Fibroblast of upper back skin (primary cell): ENCODE data around the gene LY6G5B.

Experiments
- DNase-seq: peaks from one replicate; pipeline ENCODE4 v3.0.0-alpha.2; 2013

The LY6G5B gene

GRCh38 chr6:31669676-31670075 lies at the start of gene LY6G5B:
Gene LY6G5B, plus strand, starts transcription at chr6:31669976. Its CDS starts 975 bp downstream, at chr6:31670951.
- DNase-seq, result no peak

DNA sequence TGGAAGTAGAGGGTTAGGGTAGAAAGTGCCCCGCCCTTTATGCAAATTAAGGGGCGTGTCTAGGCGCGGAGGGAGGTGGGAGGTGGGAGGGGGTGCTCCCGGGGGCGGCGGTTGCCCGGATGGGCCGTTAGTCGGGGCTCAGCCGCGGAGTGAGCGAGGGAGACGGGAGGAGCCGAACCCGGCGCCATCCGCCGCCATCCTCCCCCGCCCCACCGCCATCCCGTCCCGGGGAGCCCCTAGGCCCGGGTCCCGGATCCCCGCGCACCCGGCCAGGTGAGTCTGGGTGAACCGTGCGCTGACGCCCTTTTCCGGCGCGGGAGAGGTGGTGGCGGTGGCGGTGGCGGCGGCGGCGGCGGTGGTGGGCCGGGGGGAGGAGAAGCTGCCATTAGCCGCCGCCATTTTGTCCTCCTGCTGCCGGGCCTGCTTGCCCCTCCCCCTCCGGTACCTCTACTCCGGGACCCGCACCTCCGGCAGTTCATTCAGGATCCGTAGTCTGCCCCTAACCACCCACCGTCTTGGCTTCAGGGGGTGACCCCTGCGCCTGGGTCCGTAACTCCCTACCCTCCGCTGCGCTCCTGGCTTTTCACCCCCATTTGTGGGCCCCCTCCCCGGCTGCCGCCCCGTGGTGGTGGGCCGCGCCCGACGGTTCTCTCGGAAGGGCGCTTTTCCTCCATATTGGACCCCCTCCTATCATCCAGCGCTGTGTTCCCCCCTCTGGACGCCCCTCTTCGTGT lies 49.0 kb upstream of the LY6G5B start, which contains the start of gene PRRC2A:
Gene PRRC2A (plus strand): TSS at position 130 of the 734 bp plus-strand sequence. CDS start 2,075 bp downstream, outside the sequence.
- DNase-seq, result peak; percentile 72

DNA sequence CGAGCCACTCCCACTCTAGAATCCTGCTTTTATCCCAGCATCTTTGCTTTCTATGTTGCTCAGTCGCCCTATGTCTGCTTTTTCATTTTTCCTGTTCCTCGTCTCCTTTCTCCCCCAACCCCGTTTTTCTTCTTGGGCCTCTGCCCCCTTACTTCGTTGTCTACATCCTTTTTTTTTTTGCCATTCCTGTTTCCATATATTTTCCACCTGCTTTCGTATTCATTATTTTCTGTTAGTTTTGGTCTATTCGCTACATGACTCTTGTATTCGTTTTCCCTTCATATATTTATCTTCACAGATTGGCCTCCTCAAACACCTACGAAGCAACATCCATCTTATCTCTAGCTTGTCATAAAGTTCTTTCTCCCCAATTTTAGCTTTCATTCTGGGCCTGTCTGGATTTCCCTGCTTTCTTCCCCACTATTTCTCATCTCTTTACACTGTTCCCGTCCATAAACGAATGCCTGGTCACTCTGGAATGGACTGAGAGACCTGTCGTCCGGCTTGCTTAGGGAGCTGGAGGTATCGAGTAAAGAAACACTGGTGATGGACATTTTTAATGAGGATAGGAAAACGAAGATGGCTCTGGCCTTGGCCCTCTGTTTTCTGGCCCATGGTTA lies 48.3 kb upstream of the LY6G5B start:
- DNase-seq, result no peak

- DNase-seq, result peak; percentile 38
These were observed 47.8 kb upstream of the LY6G5B start for GRCh38 chr6:31621991-31622390.

GRCh38 chr6:31622684-31623091 lies 47.1 kb upstream of the LY6G5B start:
- no peak for DNase-seq

- no peak for DNase-seq
These were observed 45.7 kb upstream of the LY6G5B start for GRCh38 chr6:31624070-31624469.

DNA sequence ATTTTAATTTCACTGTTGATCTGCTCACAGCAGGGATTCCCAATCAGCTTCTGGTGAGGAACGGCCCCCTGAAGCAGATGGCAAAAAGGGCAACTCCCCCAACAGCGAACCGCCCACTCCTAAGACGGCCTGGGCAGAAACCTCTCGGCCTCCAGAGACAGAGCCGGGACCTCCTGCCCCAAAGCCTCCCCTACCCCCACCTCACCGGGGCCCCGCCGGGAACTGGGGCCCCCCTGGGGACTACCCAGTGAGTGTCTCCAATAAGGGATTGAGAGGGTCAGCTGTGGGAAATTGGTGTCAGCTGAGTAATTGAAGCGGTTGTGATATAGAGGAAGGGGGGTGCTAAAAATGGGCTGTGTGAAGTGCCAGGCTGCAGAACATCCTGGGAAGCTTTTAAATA lies 42.8 kb upstream of the LY6G5B start:
- DNase-seq, result no peak

DNA sequence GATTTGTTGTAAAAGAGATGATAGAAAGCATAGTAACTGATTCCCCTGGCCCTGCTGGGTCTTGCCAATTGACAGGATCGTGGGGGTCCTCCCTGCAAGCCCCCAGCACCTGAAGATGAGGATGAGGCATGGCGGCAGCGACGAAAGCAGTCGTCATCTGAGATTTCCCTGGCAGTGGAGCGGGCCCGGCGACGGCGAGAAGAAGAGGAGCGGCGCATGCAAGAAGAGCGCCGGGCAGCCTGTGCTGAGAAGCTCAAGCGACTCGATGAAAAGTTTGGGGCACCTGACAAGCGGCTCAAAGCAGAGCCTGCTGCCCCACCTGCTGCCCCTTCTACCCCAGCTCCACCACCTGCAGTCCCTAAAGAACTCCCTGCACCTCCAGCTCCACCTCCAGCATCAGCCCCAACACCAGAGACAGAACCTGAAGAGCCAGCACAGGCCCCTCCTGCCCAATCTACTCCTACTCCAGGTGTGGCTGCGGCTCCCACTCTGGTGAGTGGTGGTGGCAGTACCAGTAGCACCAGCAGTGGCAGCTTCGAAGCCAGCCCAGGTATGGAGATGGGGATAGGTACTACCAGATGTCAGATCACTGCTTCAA lies 42.0 kb upstream of the LY6G5B start:
- DNase-seq, result no peak

DNA sequence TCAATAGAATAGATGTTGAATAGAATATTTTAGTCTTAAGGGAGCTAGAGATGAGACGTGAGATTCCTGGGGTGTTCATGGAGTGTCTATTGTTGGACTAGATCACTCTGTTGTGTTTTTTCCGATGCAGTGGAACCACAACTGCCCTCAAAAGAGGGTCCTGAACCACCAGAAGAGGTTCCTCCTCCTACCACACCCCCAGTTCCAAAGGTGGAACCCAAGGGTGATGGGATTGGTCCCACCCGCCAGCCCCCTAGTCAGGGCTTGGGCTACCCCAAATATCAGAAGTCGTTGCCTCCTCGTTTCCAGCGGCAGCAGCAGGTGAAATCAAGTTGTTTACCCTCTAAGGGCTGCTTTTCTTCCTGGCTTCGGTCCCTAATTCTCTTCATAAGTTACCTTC lies 40.8 kb upstream of the LY6G5B start:
- DNase-seq, result no peak

GRCh38 chr6:31630177-31630934 lies 39.4 kb upstream of the LY6G5B start:
- DNase-seq, result no peak

DNA sequence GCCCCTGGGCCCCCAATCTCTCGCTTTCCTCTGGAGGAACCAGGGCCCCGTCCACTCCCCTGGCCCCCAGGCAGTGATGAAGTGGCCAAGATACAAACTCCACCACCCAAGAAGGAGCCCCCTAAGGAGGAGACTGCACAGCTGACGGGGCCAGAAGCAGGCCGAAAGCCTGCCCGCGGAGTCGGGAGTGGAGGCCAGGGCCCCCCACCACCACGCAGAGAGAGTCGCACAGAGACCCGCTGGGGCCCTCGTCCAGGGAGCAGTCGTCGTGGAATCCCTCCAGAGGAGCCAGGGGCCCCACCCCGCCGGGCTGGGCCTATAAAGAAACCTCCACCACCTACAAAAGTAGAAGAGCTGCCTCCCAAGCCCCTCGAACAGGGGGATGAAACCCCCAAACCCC lies 38.6 kb upstream of the LY6G5B start:
- DNase-seq, result no peak

- no peak for DNase-seq
These were observed 38.0 kb upstream of the LY6G5B start for GRCh38 chr6:31631681-31632278.

GRCh38 chr6:31632279-31632946 lies 37.4 kb upstream of the LY6G5B start:
- DNase-seq, result no peak

DNA sequence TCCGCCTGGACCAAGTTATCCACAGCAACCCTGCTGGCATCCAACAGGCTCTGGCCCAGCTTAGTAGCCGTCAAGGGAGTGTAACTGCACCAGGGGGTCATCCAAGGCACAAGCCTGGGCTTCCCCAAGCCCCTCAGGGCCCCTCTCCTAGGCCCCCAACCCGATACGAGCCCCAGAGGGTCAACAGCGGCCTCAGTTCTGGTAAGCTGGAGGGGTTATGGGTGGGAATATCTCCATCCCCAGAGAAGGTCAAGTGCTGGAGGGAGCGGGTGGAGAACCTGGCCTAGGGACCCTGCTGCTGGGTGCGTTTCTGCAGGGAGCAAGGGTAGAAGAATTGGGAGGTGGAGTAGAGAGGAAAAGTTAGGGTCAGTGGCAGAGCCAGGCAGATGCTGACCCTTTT lies 36.3 kb upstream of the LY6G5B start:
- no peak for DNase-seq

DNA sequence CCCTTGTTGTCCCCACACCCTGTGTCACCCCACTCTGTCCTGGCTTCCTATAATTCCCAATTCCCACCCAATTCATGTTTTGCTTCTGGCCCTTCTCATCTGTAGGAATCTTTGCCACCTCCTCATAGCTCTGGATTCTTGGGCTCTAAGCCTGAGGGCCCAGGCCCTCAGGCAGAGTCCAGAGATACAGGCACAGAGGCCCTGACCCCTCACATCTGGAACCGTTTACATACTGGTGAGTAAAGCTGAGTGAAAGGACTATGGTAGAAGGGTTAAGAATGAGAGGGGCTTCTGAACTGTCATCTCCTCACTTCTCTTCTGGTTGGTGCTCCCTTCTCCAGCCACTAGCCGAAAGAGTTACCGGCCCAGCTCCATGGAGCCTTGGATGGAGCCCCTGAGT lies 35.6 kb upstream of the LY6G5B start:
- no peak for DNase-seq

DNA sequence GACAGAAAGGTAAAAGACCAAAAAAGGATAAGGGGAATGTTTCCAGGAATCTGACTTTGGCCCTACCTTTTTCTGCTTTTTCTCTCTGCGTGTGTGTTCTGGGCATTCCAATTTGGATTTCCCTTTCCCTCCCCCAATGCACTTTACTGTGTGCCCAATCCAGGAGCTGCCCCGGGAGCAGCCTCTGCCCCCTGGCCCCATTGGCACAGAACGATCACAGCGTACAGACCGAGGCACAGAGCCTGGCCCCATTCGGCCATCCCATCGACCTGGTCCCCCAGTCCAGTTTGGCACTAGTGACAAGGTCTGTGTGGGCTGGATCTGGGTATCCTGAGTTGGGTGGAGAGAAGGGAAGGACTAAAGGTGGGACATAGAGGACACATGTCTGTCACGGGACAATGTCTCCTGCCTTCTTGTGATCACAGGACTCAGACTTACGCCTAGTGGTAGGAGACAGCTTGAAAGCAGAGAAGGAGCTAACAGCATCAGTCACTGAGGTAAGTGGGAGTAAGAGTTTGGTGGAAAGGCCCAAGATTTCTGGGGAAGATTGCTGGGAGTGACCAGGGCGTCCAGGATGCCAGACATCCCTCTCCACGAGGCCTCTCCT lies 34.7 kb upstream of the LY6G5B start:
- DNase-seq, result no peak

DNA sequence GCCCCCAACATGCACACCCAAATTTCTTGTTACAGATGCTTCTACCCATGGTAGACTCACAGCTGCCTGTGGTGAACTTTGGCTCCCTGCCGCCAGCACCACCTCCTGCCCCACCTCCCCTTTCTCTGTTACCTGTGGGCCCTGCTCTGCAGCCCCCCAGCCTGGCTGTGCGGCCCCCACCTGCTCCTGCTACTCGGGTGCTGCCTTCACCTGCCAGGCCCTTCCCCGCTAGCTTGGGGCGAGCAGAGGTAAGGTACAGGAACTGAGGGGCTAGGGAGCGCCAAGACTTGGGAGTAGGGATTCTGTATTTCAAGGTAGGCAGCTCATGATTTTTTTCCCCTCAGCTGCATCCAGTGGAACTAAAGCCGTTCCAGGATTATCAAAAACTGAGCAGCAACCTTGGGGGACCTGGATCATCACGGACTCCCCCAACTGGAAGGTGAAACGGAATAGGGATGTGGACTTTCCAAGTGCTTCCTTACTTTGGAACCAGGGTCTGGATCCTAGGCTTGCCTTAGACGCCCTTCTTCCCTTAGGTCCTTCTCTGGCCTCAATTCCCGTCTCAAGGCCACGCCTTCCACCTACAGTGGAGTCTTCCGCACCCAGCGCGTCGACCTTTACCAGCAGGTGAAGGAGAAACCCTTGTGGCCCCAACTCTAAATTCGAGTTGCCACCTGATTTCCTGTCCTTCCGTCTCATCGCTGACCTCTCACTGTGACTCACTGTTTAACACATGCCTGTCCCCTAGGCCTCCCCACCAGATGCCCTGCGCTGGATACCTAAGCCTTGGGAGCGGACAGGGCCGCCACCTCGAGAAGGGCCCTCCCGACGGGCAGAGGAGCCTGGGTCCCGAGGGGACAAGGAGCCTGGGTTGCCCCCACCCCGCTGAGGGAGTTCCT lies 32.8 kb upstream of the LY6G5B start:
- no peak for DNase-seq

DNA sequence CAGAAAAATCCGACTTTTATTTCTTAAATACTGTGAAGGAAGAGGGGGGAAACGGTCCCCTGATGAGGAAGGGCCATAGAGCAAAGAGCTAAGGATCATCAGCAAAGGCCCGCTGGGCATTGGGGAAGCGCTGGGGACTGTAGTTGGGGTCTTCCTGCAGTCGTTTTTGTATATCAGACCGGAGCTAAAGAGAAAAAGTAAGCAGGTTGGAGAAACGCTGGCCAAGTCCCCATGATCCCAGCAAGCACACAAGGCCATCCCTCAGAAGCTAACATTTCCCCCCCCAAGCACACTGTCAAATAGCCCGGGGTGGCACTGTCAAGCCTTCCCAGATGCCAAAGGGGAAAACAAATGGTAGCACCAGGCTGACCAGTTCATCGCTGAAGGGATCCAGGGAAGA lies 30.7 kb upstream of the LY6G5B start:
- DNase-seq, result no peak

DNA sequence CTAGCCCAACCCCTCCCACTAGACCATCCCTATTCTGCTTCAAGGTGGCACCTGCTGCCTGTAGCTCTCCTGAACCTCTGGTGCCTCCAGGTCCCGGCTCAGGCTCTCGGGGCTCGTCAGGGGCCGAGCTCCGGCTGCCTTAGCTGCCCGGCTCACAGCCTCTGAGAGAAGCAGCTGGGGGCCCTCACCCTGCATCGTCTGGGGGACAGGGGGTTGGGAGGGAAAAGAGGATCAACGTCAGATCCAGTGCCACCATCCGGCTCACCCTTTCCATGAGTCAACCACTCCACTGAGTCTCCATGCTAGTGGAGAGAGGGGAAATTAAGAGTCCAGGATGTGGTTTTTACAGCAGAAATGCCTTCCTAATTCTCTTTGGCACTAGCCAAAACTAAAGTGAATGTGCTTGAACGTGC lies 30.3 kb upstream of the LY6G5B start:
- peak; percentile 40 for DNase-seq

- DNase-seq, result no peak
These were observed 29.2 kb upstream of the LY6G5B start for GRCh38 chr6:31640612-31641011.

GRCh38 chr6:31641370-31641769 lies 28.4 kb upstream of the LY6G5B start:
- DNase-seq, result no peak
